B cell (primary cell): ENCODE data around the gene PACSIN3.

Experiments used
- EZH2 ChIP-seq: IDR thresholded peaks from 2 replicates; pipeline ENCODE4 v1.6.1; 2012; ENCODE audit warnings: borderline replicate concordance, low read depth, mild to moderate bottlenecking, moderate library complexity, low read length; ENCODE audit not compliant: insufficient read depth, poor library complexity, severe bottlenecking
- TF ChIP-seq, protein P1 (sequence below): fragments of 200-600 bp; IDR thresholded peaks from one replicate; pipeline ENCODE4 v1.8.0; 2022; ENCODE audit warnings: antibody characterized with exemption, mild to moderate bottlenecking

DNA sequence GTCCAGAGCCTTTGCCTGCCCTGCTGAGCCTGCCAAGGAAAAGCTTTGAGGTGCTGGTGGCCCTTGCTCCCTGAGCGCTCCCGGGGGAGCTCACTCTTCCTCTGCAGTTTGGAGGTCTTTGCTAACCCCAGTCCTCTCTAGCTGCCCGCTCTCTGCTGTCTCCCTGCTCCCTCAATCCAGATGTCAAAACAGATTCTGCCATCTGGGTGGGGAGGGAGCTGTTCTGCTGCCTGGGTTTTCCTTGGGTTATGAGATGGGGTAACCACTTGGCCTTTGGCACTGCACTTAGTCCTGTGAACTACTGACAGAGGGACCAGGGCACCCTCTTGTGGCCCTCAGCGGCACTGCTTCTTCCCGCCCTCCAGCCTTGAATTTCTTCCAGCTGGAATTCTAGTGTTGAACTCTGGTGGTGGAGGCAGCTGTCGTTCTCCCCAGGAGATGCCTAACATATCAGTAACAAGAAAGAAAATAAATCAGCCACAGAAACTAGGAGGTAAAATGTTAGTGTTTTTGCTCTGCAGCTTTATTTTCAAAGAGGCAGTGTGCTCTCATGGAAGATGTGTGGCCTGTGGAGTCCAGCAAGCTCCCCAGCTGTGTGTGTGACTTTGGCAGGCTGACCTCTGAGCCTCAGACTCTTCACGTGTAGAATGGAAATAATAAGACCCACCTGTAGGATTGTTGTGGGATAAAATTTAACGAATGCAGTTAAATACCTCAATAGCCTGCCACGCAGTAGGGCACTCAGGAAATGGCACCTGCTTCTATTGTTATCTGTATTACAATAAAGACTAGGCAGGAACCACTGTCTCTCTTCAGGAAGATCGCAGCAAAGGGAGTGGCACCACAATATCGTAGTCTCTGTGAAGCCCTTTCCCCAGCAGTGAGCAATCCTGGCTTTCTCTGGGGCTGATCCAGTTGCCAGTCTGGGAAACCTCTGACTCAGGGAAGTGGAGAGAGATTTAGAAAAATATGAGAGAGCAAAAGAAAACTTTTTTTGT, 33.0 kb downstream of the PACSIN3 start:
- TF ChIP-seq, protein P1, sequence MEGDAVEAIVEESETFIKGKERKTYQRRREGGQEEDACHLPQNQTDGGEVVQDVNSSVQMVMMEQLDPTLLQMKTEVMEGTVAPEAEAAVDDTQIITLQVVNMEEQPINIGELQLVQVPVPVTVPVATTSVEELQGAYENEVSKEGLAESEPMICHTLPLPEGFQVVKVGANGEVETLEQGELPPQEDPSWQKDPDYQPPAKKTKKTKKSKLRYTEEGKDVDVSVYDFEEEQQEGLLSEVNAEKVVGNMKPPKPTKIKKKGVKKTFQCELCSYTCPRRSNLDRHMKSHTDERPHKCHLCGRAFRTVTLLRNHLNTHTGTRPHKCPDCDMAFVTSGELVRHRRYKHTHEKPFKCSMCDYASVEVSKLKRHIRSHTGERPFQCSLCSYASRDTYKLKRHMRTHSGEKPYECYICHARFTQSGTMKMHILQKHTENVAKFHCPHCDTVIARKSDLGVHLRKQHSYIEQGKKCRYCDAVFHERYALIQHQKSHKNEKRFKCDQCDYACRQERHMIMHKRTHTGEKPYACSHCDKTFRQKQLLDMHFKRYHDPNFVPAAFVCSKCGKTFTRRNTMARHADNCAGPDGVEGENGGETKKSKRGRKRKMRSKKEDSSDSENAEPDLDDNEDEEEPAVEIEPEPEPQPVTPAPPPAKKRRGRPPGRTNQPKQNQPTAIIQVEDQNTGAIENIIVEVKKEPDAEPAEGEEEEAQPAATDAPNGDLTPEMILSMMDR = peak; percentile 84
- no peak for TF ChIP-seq EZH2
